Ishikawa (cell line): Measurements from ENCODE around the gene TRPM3.

Source experiments
- CEBPB ChIP-seq: IDR thresholded peaks from 2 replicates; pipeline ENCODE4 v1.6.1; 2012
- CREB1 ChIP-seq: IDR thresholded peaks from 2 replicates; pipeline ENCODE4 v1.6.1; 2012; ENCODE audit warnings: low read depth
- EGR1 ChIP-seq: IDR thresholded peaks from 2 replicates; pipeline ENCODE4 v1.6.1; 2012
- EP300 ChIP-seq: IDR thresholded peaks from 2 replicates; pipeline ENCODE4 v1.6.1; 2012; ENCODE audit warnings: borderline replicate concordance
- FOXM1 ChIP-seq: IDR thresholded peaks from 2 replicates; pipeline ENCODE4 v1.6.1; 2012; ENCODE audit warnings: low read depth, borderline replicate concordance
- NFIC ChIP-seq: IDR thresholded peaks from 2 replicates; pipeline ENCODE4 v1.6.1; 2012
- RAD21 ChIP-seq: IDR thresholded peaks from 2 replicates; pipeline ENCODE4 v1.6.1; 2012; ENCODE audit warnings: low read depth
- TAF1 ChIP-seq: IDR thresholded peaks from 2 replicates; pipeline ENCODE4 v1.6.1; 2012; ENCODE audit warnings: low read depth, mild to moderate bottlenecking
- TCF12 ChIP-seq: IDR thresholded peaks from 2 replicates; pipeline ENCODE4 v1.6.1; 2012; ENCODE audit warnings: low read depth
- TEAD4 ChIP-seq: IDR thresholded peaks from 2 replicates; pipeline ENCODE4 v1.6.1; 2012
- YY1 ChIP-seq: IDR thresholded peaks from 2 replicates; pipeline ENCODE4 v1.6.1; 2012; ENCODE audit warnings: low read depth
- ZBTB7A ChIP-seq: IDR thresholded peaks from 2 replicates; pipeline ENCODE4 v1.6.1; 2012; ENCODE audit warnings: low read depth
- TF ChIP-seq, protein P1 (sequence below): IDR thresholded peaks from 2 replicates; pipeline ENCODE4 v1.6.1; 2012; ENCODE audit warnings: low read depth, mild to moderate bottlenecking
- TF ChIP-seq, protein P2 (sequence below): IDR thresholded peaks from 2 replicates; pipeline ENCODE4 v1.6.1; 2012
- TF ChIP-seq, protein P3 (sequence below): IDR thresholded peaks from 2 replicates; pipeline ENCODE4 v1.6.1; 2012

TRPM3 gene

DNA sequence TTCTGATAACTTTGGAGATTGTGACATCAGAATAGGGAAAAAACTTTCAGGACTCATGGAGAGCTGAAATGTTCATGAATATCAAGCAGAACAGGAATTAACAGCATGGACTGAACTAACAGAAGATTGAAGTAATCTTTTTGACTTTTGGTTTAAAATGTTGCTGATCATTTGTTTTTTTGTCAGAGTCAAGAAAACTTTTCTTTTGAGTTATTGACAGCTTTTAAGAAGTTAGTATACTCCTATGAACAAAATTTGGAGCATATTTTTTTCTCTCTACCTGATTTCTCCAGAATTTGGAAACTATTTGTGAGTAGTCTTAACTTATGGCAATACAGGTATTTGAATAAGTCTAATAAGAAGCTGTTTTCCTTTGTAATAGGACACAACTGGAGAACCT, 462.7 kb downstream of the TRPM3 start:
- TF ChIP-seq, protein P1, sequence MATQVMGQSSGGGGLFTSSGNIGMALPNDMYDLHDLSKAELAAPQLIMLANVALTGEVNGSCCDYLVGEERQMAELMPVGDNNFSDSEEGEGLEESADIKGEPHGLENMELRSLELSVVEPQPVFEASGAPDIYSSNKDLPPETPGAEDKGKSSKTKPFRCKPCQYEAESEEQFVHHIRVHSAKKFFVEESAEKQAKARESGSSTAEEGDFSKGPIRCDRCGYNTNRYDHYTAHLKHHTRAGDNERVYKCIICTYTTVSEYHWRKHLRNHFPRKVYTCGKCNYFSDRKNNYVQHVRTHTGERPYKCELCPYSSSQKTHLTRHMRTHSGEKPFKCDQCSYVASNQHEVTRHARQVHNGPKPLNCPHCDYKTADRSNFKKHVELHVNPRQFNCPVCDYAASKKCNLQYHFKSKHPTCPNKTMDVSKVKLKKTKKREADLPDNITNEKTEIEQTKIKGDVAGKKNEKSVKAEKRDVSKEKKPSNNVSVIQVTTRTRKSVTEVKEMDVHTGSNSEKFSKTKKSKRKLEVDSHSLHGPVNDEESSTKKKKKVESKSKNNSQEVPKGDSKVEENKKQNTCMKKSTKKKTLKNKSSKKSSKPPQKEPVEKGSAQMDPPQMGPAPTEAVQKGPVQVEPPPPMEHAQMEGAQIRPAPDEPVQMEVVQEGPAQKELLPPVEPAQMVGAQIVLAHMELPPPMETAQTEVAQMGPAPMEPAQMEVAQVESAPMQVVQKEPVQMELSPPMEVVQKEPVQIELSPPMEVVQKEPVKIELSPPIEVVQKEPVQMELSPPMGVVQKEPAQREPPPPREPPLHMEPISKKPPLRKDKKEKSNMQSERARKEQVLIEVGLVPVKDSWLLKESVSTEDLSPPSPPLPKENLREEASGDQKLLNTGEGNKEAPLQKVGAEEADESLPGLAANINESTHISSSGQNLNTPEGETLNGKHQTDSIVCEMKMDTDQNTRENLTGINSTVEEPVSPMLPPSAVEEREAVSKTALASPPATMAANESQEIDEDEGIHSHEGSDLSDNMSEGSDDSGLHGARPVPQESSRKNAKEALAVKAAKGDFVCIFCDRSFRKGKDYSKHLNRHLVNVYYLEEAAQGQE, result no peak
- no peak for TF ChIP-seq ZBTB7A
- TF ChIP-seq, protein P2, sequence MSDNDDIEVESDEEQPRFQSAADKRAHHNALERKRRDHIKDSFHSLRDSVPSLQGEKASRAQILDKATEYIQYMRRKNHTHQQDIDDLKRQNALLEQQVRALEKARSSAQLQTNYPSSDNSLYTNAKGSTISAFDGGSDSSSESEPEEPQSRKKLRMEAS, result no peak

DNA sequence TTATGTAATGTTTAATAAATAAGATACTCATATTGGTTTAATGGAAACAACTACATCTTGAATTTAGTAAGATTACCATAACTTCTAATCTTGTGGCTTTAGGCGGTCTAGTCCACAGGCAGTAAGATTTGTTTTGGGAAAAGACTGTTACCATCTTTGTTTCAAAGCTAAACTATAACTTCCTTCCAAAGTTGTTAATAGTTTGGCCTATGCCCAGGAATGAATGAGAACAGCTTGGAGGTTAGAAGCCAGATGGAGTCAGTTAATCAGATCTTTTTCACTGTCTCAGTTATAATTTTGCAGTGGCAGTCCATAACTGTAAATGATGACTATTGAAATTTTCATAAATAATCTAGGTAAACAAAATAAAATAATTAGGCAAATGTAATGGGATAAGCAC, 465.1 kb downstream of the TRPM3 start:
- TF ChIP-seq TEAD4 (no peak), CREB1 (no peak), TAF1 (no peak), EP300 (no peak), EGR1 (no peak), YY1 (no peak), RAD21 (no peak), FOXM1 (no peak)
- TF ChIP-seq, protein P3, sequence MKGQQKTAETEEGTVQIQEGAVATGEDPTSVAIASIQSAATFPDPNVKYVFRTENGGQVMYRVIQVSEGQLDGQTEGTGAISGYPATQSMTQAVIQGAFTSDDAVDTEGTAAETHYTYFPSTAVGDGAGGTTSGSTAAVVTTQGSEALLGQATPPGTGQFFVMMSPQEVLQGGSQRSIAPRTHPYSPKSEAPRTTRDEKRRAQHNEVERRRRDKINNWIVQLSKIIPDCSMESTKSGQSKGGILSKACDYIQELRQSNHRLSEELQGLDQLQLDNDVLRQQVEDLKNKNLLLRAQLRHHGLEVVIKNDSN, result no peak

DNA sequence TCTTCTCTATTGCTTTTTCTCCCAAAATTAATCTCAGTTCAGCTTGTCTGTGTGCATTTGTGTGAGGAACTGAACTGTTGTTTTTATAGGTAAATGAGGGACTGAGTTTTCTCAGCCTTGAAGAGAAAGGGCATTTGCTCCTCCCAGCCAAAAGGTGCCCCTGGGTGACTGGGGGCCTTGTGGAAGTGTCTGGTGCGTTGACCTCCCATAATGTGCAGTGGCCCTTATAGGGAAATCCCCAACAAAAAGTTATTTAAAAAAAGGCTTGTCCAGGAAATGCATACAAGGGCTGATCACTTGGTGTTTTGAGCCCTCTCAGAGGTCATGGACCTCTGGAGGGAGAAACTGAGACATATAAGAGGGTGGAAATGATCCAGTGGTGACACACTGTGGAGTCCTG, 467.3 kb downstream of the TRPM3 start:
- TF ChIP-seq, protein P3, result no peak
- TF ChIP-seq CREB1 (no peak), FOXM1 (no peak), ZBTB7A (no peak), TCF12 (no peak), TEAD4 (no peak), NFIC (no peak), EP300 (no peak), YY1 (no peak)
- TF ChIP-seq, protein P1, result no peak
- TF ChIP-seq, protein P2, result no peak

DNA sequence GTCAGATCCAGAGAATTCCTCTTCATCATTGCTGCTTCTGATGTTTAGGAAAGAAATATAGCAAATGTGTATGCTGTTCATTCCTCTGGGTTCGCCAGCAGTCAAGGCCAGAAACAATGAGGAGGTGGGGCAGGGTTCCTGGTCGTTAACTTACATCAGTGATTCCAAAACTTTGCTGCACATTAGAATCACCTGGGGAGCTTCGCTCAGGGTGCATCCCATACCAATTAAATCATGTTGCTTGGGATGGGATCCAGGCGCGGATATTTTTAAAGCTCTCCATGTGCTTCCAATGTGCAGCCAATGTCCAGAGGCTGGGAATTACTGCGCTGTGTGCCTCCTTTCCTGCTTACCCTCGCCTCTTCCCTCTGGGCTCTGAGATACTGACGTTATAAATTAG, 479.1 kb downstream of the TRPM3 start:
- no peak for TF ChIP-seq EGR1
- no peak for TF ChIP-seq TCF12
- TF ChIP-seq, protein P2, result no peak
- TF ChIP-seq, protein P3, result no peak
- no peak for TF ChIP-seq RAD21
- TF ChIP-seq FOXM1, result no peak
- no peak for TF ChIP-seq ZBTB7A
- TF ChIP-seq CREB1, result no peak
- TF ChIP-seq EP300, result no peak
- TF ChIP-seq, protein P1, result no peak
- TF ChIP-seq CEBPB, result no peak
- TF ChIP-seq NFIC, result no peak
- no peak for TF ChIP-seq TEAD4
- TF ChIP-seq TAF1, result no peak
- TF ChIP-seq YY1, result no peak
